Occipital lobe (tissue), 2 donors: ENCODE measurements around the gene CERS2. TPM values are rescaled to one million over a fixed set of nuclear protein-coding genes. Genes with fewer than 3 reads are reported as not detected.

Experiments used
- DNase-seq: peaks from one replicate; lab custom pipeline; 2025; lab: John Stamatoyannopoulos, UW
- total RNA-seq: library from RNA; depleted of rRNA; stranded (reverse); fragments of >200 nt; gene quantifications from one replicate; pipeline ENCODE4 v1.2.3, GENCODE V29; 2014

CERS2 gene
- total RNA-seq, 1 donor from 2014 or later, result 35.6 TPM

DNA sequence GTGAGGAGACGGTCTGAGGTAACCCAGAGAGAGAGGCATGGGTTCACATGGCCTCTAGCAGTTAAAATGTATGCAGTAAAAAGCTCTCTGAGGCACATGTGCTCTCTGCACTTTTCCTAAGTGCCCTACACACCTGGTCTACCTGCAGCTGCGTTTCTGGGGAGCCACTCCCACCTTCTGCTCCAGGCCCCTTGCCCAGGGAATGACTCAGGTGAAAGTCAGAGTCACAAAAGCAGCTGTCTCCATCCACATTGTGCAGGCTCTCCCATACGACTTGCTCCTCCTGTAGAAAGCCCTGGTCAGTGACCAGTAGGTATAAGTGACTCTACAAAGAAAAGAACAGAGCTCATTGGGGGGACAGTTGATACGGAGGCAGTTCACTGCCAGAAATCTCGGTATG, 23.3 kb upstream of the CERS2 start:
- DNase-seq, result no peak

DNA sequence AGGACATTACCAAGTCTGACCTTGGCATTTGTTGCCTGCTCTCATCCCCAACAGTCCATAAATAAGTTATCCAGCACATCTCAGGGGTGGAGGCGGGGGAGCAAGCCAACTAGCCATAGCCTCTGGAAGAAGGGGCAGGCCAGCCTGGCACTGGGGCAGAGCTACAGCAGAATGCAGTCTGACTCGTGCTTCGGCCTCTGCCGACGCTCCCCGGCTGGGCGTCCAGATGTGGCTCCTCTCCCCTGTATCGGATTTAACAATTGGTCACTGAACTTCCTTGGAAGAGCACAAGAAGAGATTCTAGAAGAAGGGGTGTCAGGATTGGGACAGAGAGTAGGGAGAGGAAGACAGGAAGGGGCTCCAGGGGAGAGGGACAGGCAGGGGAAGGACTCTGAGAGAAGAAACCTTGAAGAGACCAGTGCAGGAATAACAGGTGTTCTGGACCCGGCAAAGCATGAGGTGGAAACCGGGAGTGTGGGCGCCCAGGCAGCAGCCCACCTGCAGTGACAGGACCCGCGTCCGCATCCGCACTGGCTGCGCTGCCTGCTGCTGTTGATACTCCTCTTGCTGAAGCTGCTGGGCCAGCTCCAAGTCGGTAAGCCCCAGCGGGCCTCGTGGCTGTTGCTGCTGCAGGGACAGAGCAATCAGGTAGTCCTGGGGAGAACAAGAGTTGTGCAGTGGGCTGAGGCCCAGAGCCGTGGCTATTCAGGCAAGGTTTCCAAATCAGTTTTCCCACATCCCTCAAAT, 22.7 kb upstream of the CERS2 start:
- no peak for DNase-seq

DNA sequence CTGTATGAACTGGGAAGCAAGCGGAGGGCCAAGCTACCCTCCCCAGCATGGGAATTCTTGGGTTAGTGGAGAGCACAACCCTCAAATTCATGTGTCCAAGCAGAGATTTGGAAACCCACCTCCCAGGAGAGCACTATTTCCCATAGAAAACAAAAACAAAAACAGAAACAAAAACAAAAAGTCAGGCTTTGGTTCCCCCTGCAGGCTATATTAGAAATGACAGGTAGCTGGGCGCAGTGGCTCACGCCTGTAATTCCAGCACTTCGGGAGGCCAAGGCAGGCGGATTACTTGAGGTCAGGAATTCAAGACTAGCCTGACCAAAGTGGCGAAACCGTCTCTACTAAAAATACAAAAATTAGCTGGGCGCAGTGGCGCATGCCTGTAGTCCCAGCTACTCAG, 21.3 kb upstream of the CERS2 start:
- peak; percentile 14 for DNase-seq

DNA sequence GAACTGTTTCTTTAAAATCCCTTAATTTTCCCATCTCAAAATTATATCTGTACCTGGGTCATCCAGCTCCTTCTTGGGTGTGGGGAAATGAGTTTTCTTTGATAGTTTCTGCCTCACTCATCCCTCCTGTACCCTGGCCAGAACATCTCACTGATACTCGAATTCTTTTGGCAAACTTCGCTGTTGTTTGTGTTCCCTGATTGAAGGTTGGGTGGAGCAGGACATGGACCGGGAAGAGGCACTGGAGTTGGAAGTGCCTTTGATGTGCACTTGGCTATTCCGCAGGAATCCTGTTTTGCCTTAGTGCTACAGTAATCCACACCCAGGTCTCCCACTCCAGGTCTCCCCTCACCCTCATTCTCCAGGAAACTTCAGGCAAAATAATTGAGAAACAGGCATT, 20.8 kb upstream of the CERS2 start:
- DNase-seq, result no peak

DNA sequence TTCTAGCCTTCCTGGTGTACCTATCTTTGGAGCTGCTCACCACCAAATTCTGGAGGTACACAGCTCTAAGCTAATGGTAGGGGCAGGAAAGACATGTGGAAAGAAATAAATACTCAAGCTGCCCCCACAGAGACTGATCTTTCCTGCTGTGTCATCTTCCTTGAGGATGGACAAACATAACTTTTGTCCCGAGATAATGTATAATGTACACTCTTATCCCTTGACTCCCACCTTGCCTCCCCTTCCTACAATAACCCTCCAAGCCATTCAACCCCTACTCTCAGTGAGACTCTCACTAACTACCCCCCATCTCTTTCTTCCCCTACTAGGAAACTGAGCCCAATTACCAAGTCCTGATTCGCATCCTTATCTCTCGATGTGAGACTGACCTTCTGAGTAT, 19.6 kb upstream of the CERS2 start:
- no peak for DNase-seq

DNA sequence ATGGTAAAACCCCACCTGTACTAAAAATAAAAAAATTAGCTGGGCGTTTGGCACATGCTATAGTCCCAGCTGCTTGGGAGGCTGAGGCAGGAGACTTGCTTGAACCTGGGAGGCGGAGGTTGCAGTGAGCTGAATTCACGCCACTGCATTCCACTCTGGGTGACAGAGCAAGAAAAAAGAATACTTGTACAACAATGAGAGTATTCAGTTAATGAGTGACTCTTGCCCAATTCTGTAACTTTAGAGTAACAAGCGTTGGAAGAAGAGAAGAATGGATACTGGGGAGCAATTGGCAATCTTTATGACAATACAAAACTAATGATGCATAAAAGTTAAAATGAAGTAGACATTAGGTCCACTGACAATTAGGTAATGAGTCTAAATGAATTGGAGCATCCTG, 18.0 kb upstream of the CERS2 start:
- no peak for DNase-seq

DNA sequence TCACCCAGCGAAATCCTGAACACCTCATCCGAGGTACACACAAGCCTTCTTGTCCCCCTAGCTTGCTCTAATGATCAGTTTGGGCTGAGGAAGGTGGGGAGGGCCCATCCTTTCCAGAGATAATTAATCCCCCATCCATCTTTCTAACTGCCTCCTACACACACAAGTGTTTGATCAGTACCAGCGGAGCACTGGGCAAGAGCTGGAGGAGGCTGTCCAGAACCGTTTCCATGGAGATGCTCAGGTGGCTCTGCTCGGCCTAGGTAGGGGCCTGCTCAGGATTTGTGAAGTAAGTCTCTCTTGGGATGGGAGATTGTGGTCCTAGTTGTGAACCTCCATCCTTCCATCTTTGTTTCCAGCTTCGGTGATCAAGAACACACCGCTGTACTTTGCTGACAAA, 13.3 kb upstream of the CERS2 start:
- DNase-seq, result no peak

DNA sequence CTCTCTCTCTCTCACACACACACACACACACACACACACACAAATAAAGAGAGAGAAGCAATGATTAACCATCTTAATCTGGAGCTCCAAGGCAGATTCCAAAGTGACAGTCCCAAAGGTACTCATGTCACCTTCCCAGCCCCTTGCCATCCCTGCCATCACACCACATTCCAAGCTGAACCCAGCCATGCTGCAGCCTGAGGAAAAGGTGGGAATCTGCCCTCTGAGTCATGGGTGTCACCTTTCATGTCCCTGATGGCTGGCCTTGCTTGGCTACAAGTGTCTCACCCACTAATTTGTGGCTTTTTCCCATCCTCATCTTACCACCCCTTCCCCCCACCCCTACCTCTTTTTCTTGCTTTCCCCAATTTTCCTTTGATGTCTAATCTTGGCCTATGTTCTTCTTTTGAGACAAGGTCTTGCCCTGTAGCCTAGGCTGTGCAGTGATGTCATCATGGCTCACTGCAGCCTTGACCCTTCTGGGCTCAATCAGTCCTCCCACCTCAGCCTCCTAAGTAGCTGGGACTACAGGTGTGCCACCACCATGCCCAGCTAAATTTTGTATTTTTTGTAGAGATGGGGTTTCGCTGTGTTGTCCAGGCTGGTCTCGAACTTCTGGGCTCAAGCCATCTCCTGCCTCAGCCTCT, 10.7 kb upstream of the CERS2 start:
- DNase-seq, result no peak

DNA sequence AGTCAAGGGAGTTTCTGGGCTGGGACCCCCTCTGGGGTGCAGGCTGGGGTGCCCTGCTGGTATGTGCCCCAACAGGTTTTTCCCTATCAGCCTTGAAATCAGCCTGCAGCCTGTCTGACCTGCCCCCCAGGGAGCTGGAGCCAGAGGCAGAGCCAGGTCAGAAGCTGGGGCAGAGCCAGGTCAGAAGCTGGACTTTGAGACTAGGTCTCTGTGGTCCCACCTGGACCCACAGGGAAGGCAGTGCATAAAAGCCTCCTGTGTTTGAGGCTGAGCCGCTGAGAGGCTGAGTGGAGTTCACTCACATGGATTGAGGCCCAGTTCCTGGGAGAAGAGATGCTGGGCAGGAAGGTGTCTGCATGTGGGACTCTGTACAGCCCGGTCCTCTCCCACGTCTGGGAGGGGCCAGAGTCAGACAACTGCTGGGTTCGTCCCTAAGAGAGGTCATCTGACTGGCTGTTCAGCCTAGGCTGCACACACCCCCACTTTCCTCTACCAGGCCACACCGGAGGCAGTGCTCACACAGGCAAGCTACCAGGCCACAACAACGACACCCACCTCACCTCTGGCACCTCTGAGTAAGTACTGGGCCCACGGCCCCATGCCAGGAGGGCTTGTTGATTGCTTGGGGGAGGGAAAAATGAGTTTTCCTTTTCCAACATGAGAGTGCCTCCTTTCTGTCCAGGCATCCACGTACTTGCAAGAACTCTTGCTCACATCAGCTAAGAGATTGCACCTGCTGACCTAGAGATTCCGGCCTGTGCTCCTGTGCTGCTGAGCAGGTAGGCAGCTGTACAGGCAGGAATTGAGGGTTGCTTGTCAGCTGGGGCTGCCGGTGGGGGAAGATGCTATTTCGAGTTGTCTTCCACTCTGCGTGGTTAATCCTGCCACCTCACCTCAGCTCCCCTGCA, 7.4 kb upstream of the CERS2 start, which contains the start of gene ANXA9:
ANXA9 (plus strand) TSS at position 488 of the 908 bp plus-strand sequence. CDS start 814 bp downstream, outside the sequence.
- no peak for DNase-seq

DNA sequence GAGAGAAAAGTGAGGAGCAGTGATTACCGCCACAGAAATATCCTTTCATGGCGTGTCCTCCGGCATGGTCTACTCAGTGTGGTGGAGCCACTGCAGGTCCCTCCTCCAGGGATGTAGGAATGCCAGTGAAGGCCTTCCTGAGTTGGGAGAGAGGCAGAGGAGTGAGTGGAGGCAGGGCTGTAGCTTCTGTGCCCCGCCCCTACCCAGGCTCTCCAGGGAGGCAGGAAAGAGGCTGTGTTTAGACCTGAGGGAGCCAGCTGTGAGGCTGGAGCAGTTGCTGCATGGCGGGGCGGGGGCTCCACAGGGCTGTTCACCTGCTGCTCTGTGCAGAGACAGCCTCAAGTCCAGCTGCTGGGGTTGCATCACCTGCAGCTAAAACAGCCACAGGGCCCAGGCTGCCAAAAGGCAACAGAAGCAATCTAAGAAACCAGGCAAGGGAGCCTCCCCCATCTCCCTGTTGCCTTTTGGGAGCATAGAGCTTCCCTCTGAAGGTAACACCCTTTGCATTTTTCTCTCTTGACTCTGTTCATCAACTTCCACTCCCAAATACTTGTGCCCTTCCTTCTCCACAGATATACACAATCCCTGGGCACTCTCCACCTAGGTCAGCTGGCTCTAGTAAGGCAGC, 6.7 kb upstream of the CERS2 start:
- DNase-seq, result no peak

DNA sequence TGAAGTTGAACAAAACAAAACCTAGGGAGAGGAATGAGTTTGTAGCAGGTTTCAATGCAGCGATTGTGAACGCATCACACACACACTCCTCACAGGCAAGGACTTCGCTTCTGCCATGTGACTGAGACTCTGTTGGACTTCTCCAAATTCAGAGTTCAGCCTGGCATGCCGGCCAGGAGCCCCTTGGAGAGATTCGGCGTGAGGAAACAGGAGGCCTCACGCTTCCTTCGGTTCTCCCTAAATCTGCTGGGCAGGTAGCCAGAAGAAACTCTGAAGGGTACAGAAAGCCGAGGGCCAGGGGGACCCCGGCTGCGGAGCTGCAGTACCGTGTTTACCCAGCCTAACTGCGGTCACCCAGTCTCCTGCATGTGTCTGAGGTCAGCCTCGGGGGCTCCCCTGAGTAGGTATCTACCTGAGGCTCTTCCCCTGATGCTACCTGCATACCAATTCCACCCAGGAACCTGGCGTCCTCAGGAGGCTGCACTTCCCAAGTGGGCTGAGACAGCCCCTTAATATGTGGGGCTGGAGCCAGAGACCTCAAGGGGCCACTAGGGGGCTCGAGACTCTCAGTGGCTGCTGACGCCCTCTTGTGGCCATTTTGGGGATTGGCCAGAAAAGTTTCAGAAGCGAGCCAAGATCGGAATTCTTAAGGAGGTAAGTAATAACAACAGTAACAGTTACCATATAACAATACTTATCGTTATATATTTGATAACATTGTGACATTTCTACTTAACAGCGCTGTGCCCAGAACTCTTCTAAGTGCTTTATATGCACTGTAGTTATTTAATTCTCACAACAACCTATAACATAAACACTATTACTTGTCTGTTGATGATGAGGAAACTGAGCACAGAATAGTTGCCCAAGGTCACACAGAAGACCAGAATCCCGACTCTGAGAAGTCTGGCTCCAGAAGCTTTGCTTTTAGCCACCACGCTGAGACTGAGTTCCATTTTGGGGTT, 4.7 kb upstream of the CERS2 start:
- DNase-seq, result peak; percentile 53

DNA sequence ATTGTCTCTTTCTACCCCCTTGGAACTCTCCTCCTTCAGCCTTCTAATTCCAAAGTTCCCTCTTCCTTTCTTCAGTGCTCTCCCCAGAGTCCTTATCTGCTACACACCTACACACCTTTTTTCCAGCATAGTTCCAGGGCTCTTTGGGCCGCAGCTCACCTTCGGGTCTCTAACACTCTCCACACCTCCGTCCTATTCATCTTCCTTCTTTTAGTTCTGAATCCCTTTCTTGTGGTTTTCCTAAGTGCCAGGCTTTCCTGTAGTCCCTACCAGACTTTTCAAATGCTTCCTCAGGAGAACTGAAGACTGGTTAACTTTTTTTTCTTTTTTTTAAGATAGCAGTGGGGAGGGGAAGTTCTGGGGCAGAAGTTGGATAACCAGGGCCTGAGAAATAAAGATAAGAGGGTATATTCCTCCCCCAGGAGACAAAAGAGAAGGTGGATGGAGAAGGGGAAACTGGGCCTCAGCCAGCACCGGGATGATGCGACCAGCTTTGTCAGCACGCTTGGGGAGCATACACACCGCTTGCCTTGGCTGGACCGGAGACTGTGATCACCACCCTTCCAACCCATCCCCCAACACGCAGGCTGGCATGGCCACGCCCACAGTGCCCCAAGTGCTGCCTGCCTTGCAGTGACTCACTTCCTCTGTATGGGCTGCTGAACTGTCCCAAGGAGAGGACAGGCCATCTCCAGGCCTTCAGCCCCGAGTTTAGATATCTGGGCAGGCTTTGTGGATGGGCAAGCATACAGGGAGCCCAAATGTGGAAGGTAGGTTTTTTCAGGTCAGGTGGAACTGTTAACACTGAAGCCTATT, 2.5 kb upstream of the CERS2 start:
- peak; percentile 39 for DNase-seq

DNA sequence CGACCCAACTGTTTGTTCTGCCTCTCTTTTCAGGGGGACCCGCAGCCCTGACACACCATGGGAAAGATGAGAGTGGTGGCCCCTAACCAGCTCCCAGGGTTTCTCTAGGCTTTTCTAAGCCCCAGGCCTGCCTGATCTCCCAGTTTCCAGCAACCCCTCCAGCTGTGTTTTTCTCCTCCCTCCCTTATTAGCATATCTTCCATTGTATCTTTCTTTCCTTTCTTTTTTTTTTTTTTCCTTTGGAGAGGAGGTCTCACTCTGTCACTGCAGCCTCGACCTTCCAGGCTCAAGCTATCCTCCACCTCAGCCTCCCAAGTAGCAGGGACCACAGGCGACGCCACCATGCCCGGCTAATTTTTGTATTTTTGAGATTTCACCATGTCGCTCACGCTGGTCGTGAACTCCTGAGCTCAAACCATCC, 1.8 kb upstream of the CERS2 start:
- DNase-seq, result no peak

DNA sequence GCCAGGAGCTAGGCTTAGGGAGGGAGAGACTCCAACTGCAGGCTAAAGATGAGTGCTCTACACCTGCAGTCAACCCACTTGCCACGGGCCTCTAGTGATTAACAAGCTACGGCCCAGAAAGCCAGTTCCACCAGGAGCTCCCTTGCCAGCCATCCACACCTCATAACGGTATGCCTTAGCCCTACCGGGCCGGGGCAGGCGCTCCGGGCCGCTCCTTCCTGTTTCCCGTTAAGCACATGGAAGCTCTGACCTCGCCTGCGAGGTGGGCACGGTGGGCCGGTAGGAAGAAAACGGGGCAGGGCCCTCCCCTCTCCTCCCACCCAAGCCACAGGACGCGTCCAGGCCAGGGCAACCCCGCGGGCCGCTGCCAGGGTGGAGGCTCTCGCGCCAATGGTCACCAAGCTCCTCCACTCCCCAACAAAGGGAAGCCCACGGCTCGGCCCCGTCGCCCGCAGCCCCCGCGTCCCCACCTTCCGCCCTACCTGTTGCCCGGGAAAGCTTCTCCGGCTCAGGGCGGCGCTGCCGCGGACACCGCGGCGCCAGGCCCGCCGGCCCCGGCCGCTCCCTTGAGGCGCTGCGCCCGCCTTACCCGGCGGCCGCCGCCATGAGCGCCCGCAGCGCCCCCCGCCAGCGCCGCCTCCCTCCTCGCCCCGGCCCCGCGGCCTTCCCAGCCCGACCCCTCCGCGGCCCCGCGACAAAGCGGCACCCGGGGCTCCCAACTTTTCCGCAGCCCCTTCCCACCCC, 627 bp downstream of the CERS2 start:
- no peak for DNase-seq

DNA sequence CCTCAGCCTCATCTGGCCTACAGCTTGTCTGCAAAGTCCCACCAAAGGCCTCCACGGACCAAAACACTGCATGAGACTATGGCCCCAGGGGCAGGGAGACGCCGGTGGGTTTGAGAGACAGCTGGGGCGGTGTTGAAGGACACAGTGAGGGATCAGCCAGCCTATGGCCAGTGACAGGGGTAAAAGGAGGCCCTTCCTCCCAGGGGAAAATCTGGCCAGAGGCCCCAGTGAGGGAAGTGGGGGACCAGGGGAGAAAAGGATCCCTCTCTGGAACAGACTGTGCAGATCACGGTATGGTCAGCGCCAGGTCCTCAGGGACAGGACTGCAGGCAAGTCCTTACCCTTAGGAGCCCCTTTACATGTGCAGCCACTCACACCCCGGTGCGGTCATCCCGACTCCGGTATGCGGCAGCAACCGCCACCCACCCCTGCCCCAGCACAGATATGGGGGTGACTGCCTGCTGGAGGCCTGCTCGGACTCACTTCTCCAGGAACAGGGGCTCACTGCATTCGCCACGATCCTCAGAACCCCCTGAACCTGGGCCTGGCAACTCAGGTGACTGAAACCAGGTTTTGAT, 1.3 kb downstream of the CERS2 start:
- DNase-seq, result no peak

DNA sequence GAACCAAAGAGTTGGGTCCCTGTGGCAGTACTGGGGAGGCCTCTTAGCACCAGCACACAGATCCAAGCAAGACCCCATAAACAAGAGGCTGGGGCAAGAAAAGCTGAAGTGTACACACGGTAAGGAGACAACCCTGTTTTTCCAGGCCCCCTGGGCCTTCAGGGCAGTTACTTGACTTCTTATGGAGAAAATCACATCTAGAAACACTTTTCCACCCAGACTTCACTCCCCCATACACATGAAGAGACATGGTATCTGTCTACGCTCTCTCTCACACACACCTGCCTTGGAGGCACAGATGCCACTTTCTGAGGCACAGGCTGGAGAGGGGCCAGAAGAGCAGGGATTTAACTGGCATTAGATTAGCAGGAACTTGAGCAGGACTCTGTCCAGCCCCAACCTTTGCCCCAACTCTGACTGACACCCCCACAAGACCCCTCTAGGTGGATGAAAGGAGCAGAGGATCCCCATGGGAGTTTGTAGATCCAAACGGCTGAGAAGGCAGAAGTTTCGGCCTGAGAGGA, 2.2 kb downstream of the CERS2 start:
- no peak for DNase-seq

DNA sequence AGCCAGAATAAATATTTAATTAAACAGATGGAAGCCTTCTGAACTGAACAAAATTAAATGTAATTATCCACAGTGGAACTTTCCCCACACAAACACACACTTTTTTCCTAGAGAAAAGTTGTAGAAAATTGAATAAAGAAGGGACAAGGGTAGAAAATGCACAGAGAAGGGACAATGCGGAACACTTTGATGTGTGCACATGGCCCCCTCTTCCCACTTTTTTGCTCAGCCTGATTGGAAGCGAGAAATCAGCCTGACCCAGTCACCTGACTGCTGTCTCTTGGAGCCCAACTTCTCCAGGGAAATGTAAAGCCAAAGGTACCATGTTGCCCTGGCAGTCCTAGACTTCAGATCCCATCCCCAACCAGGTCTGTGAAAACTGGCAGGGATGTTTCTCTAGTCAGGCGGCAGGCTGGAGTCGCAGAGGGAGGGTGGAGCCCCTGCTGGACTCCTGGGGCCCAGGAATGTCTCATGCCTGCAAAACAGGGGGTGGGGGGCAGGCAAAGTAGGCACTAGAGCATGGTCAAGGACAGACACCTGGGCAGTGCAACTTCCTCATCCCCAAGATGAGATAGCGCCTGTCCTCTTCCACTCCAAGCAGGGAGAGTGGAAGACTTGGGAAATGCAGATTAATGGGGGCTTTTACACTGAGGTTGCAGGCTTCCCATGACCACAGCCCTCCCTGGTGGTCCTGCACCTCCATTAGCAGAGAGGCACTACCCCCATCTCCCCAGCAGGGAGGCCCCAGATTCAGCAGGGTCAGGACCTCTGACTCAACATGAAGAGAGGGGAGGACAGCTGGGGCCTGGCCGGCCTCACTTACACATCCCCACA, 2.8 kb downstream of the CERS2 start:
- no peak for DNase-seq
